RCC 7860 (cell line): Measurements from ENCODE around the gene MOV10L1.

Source experiments
- DNase-seq: peaks from one replicate; pipeline ENCODE4 v3.0.0-alpha.2; 2015; ENCODE audit warnings: low spot score
- FAIRE-seq: peaks from 2 replicates; lab custom pipeline; 2012; peaks lifted over from hg19 to GRCh38; lab: Jason Lieb, UNC

The MOV10L1 gene

DNA sequence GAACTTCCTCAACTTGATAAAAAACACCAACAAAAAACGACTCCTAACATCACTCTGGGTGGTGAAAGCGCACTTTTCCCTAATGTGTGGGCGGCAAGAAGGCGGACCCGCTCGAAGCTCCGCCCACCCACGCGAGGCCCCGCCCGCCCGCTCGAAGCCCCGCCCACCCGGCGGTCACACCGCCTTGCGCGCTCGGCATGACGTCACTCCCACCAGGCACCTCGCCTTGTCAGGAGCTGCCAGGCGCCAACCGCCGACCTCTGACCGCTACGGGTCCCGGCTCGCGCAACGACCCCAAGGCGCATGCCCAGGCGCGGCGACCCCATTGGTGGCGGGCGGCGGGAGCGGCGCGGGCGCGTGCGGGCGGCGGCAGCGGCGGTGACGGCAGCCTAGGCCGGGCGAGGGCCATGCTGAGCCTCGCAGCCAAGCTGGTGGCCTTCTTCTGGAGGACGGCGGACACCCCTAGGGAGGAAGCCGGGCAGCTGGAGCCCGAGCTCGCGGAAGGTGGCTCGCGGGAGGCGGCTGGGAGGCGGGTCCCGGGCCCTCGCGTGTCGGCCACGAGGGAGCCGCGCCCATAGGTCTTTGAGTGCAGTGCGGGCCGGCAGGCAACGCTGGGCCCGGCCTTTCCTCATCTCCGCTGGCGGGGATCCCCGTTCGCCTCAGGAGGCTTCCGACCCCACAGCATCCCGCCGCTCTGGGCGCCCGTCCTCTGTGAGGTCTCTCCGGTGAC is at the start of gene MOV10L1:
TSS of gene MOV10L1 (plus strand) at position 325 of the 730 bp plus-strand sequence. CDS start at position 408, 83 bp downstream.
- DNase-seq (no peak), FAIRE-seq (no peak)

DNA sequence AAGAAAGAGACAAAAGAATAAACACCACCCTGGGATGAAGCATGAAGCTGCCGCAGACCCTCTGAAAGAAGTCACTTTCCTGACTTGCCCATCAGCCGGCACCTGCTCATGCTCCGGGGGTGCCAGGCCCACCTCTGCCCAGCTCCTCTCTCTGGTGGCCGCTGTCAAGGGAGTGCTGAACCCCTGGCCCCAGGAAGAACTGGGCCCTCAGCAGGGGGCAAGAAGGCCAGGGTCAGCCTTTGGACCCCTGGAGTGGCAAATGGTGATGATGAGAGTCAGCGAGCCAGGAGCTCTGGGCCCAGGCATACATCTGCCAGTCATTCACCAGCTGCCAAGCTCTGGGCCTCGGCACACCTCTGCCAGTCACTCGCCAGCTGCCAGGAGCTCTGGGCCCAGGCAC is 49.1 kb upstream of the MOV10L1 start:
- no peak for FAIRE-seq
- no peak for DNase-seq

DNA sequence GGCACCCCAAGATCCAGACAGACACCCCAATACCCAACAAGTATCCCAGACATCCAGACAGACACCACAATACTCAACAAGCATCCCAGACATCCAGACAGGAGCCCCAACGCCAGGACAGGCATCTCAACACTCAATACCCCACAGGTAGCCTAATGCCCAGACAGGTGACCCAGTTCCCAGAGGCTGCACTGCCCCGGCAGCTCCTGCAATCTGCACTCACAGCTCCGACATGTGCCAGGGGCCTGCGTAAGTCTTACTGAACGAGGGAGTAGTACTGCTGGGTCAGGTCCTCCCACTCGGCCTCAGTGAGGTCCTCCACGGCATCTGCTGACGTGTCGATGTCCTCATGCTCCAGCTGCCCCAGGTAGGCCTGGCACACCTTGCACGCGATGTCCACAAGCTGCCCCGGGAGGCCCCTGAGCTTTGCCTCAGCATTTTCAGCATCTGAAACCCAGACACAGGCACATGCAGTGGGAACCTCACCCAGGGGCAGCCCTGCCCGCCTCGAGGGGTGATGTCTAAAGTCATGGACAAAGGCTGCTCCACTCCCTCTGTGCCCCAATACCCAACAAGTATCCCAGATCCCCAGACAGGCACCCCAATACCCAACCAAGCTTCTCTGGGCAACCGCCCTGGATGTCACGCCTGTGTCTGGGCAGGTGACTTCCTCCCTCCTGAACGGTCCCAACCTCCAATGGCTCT is 48.3 kb upstream of the MOV10L1 start:
- FAIRE-seq (no peak), DNase-seq (no peak)

DNA sequence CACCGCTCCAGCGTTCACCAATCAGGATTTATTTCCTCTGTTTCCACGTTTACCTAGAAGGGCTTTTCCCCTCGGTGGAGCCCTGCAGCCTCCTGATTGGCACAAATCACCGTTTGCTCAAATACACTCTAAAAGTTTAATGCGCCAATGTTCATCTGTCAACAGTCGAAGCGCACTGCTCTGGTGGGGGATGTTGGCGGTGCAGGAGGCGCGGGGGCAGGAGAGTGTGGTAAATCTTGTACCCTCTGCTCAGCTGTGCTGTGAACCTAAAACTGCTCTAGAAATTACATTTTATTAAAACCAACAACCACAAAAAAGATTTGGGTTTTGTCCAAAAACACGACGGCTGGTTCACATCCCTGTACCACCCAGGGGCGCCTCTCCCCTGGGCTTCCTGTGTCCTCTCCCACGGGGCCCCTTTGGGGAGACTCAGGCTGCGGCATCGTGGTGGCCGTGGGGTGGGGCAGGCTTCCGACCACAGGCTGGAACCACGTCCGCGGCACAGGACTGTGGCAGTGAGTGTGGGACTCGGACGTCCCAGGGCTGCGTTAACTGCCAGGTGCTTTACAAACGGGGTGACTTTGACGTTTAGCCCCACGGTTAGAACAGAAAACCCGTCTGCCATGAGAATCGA is 45.2 kb upstream of the MOV10L1 start:
- FAIRE-seq (no peak), DNase-seq (no peak)

DNA sequence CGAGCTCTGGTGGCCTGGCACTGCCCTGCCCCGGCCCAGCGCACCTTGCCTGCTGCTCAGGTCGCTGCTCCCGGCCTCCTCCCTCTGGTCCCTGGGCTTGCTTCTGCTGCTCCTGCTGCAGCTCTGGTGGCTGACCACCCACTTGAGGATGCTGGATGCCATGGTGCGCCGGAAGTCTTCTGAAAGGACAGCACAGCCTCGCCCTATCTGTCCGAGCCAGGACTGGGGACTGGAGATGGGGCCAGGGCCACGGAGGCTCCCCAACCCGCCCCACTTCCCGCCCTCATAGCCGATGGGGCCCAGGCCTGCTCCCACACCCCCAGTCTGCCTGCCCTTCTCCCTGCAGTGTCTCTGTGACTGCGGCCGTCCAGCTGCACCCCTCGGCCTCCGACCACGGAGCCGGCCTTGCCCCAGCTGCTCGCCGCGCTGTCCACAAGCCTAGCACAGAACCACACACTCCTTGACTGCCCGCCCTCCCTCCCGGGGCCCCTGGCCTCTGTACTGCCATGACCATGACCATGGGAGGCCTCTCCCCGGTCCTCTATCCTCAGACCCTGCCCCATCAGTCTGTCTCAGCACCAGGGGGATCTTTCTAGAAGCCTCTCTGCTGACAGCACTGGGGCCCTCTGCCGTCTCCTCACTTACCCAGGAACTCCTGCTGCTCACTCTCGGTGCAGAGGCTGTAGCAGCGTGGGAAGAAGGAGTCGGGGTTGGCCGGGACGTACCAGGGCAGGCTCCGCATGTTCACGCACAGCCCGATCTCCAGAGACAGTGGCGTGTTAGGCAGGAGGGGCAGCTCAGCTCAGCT is 44.4 kb upstream of the MOV10L1 start:
- FAIRE-seq = no peak
- DNase-seq = no peak

DNA sequence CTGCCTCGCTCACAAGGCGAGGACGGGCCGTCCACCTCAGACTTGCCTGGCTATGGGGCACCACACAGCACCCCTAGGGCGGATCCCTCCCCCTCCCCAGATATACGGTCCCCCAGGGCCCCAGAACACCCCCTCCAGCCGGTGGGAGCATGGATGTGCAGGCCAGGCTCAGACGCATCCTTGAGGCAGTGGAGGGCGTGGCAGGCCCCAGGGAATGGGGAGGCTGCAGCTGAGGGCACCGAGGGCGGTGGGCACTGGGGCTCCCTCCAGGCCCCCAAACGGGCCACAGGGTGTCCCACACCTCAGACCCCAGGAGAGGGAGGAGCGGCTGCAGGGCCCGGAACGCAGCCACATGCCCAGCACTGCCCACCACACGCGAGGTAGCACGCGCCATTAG is 43.8 kb upstream of the MOV10L1 start:
- DNase-seq (no peak), FAIRE-seq (no peak)

DNA sequence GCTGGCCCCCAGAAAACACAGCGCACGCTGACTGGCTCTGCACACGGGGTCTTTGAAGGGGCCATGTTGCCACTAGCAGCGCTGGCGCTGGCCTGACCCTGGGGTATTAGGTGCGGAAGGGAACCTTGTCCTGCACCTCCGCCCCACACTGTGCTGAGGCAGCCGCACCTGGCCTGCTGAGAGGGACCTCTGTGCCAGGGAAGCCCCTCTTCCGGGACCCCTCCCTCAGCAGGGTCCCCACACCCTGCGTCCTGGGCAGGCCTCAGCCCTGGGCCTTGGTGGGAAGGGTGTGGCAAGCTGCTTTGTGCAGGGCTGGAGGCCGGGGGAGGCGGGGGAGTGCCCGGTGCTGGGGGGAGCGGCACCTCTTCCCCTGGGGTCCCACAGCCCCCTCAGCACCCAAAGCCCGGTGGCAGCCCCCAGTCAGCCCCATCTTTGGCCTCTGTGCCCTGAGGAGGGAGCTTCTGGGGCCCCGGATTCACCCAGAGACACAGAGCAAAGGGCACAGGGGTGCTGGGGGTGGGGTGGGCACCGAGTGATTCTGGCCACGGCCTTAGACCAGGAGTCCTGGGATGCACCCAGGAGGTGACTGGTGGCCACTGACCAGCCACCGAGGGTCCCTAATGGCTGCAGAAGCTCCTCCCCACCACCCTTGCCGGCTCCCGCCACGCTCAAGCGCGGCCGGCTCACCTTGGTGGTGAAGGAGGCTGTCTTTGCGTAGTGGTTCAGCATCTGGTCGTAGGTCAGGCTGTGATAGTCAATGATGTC is 43.1 kb upstream of the MOV10L1 start:
- FAIRE-seq (no peak), DNase-seq (no peak)

DNA sequence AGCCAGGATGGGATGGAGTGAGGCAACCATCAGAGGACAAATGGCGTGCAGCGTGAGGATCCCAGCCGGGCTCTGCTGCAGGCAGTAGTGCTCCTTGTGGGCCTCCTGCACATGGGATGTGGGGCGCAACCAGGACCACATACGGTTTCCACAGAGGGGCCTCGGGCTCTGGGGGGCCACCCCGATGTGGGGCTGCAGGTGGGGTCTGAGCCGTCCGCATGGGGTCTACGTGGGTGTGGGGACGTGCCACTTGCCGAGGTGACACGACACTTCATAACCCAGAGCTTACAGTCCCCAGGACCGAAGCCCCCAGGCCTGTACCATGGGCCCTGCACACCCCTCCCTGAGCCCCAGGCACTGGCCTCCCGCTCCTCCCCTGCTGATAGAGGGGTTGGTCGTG is 42.5 kb upstream of the MOV10L1 start:
- no peak for DNase-seq
- FAIRE-seq = no peak

DNA sequence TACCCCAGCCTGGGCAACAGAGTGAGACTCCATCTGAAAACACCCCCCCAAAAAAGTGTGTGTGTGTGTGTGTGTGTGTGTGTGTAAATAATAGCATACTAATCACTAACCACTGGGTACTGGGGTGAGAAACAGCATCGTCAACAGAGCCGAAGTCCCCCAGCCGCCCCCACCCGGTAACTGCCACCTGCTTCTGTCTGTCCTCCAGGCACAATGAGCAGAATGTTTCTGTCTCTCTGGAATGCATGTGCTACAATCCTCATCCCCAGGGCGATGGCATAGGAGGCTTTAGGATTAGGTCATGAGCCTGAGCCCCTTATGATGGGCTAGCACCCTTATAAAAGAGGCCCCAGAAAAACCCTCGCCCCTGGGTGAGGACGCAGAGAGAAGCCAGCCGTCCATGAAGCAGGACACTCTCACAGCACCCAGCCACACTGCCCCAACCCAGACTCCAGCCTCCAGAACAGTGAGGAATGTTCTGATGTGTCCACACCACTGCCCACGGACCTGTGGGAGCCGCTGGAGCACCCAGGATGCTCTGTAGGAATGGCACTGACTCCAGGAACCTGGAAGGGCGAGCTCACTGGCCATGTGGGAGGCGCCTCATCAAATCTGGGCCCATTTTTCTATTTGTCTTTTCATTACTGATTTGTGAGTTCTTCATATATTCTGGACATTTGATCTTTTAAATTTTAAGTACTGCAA is 41.6 kb upstream of the MOV10L1 start:
- DNase-seq (no peak), FAIRE-seq (no peak)

DNA sequence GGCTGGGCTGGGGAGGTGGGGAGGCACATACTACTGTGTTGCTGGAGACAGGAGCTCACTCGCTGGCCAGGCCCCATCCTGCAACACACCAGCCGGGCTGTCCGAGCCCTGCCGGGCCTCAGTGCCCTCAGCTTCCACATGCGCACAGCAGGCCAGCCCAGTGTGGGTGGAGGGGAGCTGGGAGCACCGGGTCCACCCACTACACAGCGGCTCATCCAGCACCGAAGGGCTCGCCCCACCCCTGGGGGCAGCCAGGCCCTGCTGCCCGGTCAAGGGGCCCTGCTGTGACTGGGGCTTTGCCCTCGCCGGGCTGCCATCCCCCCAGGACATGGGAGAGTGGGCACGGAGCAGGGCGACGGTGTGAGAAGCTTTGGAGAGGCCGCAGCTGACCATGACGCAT is 41.0 kb upstream of the MOV10L1 start:
- DNase-seq = no peak
- no peak for FAIRE-seq

DNA sequence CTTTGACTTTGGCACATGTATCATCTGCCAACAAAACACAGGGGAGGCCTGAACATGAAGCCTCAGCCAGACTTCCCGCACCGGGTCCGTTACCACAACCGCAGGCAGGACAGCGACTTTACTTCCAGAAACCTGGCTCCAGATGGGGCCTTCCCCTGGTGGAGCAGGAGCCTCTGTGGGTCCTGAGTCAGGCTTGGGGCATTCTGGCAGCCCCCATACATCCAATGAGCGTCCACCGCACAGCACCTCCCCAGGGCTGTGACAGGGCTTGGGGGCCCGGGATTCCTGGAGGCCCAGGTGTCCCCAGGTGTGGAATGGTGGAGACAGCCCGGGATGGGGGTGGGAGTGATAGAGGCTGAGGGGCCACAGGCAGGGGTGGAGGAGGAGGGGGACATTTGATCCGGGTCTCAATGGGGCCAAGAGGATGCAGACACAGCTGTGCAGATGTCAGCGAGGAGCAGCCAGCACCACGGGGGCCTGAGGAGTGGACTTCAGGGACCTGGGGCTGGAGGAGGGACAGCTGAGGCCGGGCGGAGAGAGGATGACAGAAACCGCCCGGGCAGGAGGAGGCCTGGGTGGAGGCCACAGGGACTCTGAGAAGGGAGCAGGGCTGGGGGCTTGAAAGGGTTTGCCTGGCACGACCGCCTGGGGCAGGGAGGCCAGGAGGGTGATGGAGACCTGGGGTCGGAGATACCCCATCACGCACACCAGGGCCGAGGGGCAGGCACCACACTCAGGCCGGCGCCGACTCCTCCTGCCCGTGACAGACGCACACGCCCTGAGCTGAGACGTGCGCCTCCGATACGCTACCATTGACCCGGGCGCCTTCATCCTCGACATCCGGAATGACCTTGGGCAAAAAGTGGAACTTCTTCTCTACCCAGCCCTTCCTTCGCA is 40.3 kb upstream of the MOV10L1 start:
- FAIRE-seq = no peak
- no peak for DNase-seq

DNA sequence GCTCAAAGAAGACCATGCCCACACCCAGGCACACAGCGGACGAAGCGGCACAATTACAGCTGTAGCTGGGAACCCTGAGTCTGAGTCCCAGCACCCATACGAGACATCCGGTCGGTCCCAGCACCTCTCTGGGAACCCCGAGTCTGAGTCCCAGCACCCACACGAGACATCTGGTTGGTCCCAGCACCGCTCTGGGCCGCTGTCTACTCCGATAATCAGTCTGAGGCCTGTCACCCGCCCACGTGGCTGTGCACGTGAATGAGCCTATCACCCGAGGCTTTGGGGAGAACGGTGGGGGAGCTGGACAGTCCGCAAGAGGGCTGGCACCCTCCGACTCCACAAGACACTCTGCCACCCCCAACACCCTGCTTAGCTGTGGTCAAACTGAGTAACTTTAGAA is 37.9 kb upstream of the MOV10L1 start:
- FAIRE-seq (no peak), DNase-seq (no peak)

DNA sequence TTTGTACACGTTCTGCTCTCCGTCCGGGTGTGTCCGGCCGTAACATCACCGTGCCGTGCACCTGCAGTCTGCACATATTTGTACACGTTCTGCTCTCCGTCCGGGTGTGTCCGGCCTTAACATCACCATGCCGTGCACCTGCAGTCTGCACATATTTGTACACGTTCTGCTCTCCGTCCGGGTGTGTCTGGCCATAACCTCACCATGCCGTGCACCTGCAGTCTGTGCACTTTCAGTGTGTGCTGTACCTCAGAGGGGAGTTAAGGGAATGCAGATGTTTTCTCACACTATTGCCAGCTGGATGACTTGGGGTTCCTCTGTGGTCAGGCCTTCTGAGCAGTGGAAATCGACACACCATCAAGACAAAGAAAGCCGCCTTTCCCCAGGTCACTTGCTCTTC is 35.9 kb upstream of the MOV10L1 start:
- DNase-seq (no peak), FAIRE-seq (no peak)

DNA sequence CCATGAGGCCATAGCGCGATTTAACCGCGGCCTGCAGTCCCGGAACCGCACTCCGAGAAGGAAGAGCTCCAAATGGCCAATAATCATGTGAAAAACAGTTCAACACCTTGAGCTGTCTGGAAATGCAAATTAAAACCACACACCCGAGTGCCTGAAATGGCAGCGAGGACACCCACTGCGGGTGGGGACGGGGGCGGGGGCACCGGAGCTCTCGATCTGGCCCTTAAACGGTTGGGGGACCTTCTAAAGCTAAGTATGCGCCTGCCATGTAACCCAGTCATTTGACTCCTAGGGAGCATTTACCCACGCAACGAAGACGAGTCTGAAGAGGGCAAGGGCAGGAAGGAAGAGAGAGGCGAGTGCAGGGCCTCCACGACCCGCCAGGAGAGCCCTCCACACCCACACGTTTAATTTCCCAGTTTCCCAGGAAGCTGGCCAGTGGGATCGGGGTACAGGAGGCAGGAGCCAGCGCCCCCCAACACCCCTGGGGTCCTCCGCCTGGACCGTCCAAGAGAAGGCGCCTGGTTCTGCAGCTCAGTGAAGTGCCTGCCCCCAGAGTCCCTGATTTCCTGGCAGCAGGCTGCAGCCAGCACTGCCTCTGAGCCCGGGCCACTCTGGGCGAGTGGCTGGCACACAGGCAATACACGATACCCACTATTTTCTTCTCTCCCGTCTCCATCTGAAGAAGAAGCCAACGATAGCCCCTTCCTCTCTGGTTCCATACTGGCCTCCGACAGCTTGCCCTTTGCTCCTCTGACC is 33.4 kb upstream of the MOV10L1 start:
- FAIRE-seq = no peak
- DNase-seq = no peak

DNA sequence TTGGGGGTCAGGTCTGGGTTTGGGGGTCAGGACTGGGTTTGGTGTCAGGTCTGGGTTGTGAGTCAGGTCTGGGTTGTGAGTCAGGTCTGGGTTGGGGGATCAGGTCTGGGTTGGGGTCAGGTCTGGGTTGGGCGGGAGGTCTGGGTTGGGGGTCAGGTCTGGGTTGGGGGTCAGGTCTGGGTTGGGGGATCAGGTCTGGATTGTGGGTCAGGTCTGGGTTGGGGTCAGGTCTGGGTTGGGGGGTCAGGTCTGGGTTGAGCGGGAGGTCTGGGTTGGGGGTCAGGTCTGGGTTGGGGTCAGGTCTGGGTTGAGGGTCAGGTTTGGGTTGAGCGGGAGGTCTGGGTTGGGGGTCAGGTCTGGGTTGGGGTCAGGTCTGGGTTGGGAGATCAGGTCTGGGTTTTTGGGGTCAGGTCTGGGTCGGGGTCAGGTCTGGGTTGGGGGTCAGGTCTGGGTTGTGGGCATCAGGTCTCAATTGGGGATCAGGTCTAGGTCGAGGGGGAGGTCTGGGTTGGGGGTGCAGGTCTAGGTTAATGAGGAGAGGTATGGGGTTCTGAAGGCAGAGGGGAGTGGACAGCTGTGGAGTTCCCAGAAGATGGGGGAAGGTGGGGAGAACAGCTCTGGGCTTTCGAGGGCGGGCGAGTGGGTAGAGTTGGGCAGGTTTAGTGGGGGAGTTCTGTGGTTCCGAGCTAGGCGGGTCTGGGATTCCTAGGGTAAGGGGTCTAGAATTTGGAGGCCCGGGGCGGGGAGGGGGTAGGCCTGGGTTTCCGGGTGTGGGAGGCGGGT is 32.3 kb upstream of the MOV10L1 start:
- no peak for DNase-seq
- no peak for FAIRE-seq

DNA sequence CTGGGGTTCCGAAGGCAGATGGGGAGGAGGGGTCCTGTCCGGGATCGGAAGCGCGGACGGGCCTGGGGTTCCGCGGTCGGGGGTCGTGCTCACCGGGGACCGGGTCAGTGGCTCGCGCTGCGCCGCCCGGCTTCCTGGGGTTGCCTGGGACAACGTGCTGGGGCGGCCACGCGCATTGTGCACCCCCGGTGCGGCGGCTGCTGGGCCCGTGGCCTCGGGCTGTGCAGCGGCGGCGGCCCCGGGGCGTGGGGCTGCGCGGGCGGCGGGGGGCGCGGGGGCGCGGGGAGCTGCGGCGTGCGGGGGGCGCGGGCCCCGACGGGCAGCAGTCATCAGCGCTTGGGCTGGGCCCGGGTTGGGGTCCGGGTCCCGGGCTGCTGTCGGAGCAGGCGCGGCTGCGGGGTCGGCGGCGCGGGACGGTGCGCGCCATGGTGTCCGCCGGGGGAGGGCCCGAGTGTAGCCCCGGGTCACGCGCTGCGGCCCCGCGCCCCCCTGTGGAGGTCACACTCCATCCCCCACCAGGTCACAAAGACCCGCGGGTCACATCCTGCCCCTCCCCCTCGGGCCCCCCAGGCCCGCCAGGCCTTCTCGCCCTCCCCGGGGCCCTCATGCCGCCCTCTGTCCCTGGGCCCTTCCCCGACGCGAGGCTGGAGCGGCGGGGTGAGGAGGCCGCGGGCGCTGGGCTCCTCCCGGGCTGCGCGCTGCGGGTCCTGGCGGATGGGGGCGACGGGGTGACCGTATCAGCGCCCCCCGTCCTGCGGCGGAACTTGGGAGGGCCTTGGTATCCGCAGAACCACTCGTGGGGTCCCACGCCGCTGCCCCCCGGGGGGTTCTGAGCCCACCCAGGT is 31.5 kb upstream of the MOV10L1 start, which contains the start of gene TTLL8:
TSS of gene TTLL8 (minus strand) at position 238 of the 845 bp plus-strand sequence.
- FAIRE-seq = no peak

More for the DNA sequence above, 31.5 kb upstream of the MOV10L1 start, which contains the start of gene TTLL8:
- DNase-seq = no peak
